Erythroblast (primary cell): ENCODE measurements around the gene TTLL5.

Source experiments
- GATA1 ChIP-seq: IDR thresholded peaks from 2 replicates; pipeline ENCODE4 v1.6.1; 2011; ENCODE audit warnings: low read depth, mild to moderate bottlenecking, control low read depth, low read length, moderate library complexity
- POLR2A ChIP-seq: IDR thresholded peaks from 2 replicates; pipeline ENCODE4 v1.6.1; 2011; ENCODE audit warnings: mild to moderate bottlenecking, low read length

- TF ChIP-seq POLR2A = no peak
- no peak for TF ChIP-seq GATA1
These were observed 216.2 kb downstream of the TTLL5 start for GRCh38 chr14:75877292-75877691.
